Endothelial cell of umbilical vein (primary cell): ENCODE results near the gene MIB1. TPM values are rescaled to one million over a fixed set of nuclear protein-coding genes. Genes with fewer than 3 reads are reported as not detected.

Source experiments
- BruUV-seq: library from RNA; stranded (reverse); fragments of 400-500 nt; replicated peaks from 2 replicates; lab custom pipeline; 2021; lab: Mats Ljungman, UMichigan
- CTCF ChIA-PET: fragments of 300-600, 350-600 bp; sonication (Branson Sonifier 250); formaldehyde crosslinking; loops from one replicate; lab custom pipeline; 2021; ENCODE audit warnings: antibody characterized with exemption, inconsistent platforms; lab: Charles Lee
- POLR2A ChIA-PET: fragments of 300-600, 350-600 bp; sonication (Branson Sonifier 250); formaldehyde crosslinking; loops from one replicate; lab custom pipeline; 2021; ENCODE audit warnings: antibody characterized with exemption, inconsistent platforms; lab: Charles Lee
- DNase-seq: peaks from one replicate; pipeline ENCODE4 v3.0.0-alpha.2; 2011; ENCODE audit warnings: low read depth, low spot score
- FAIRE-seq: peaks from 2 replicates; lab custom pipeline; 2011; peaks lifted over from hg19 to GRCh38; lab: Jason Lieb, UNC
- H2AFZ ChIP-seq: 2 replicates; pipeline ENCODE4 v1.6.0; 2012; ENCODE audit warnings: low read depth, low read length, control low read depth, inconsistent platforms
- H3K27ac ChIP-seq: 2 replicates; pipeline ENCODE4 v1.5.1; 2011; ENCODE audit warnings: low read depth, mild to moderate bottlenecking, control low read depth, low read length, moderate library complexity; ENCODE audit not compliant: insufficient read depth
- H3K27me3 ChIP-seq, 2 experiments: 2 replicates each; pipeline versions ENCODE4 v1.6.0 to v1.6.1; 2011; ENCODE audit warnings: low read length in 2 of 2, mixed read lengths in 1 of 2; ENCODE audit not compliant: control insufficient read depth in 2 of 2, insufficient read depth in 2 of 2
- H3K36me3 ChIP-seq, 2 experiments: 2 replicates in 1 of 2; 3 replicates in 1 of 2; pipeline ENCODE4 v1.5.1; 2011; ENCODE audit warnings: low read length in 2 of 2, mild to moderate bottlenecking in 1 of 2, moderate library complexity in 1 of 2; ENCODE audit not compliant: control insufficient read depth in 2 of 2, insufficient read depth in 2 of 2; ENCODE audit errors: extremely low read depth in 1 of 2
- H3K4me1 ChIP-seq: 3 replicates; pipeline ENCODE4 v1.5.1; 2011; ENCODE audit warnings: mild to moderate bottlenecking, low read length; ENCODE audit not compliant: control insufficient read depth, insufficient read depth; ENCODE audit errors: extremely low read depth
- H3K4me2 ChIP-seq: 2 replicates; pipeline ENCODE4 v1.6.1; 2011; ENCODE audit warnings: low read length, control low read depth, mixed read lengths; ENCODE audit not compliant: insufficient read depth
- H3K4me3 ChIP-seq, 3 experiments: fragments of 200-600 bp in 1 of 3; sonication (generic), shearing (Covaris generic) in 1 of 3; replicated peaks in 1 of 3; 2 replicates each; pipeline ENCODE4 v1.5.1; 2011 to 2016; ENCODE audit warnings: control low read depth in 3 of 3, low read length in 3 of 3, mild to moderate bottlenecking in 2 of 3, inconsistent platforms in 1 of 3, low read depth in 1 of 3, moderate library complexity in 1 of 3; ENCODE audit not compliant: insufficient read depth in 1 of 3
- H3K79me2 ChIP-seq: 2 replicates; pipeline ENCODE4 v1.6.0; 2012; ENCODE audit warnings: low read length, inconsistent platforms; ENCODE audit not compliant: control insufficient read depth, insufficient read depth
- H3K9ac ChIP-seq: replicated peaks from 2 replicates; pipeline ENCODE3; 2011; ENCODE audit warnings: low read length, control low read depth; ENCODE audit not compliant: insufficient read depth; ENCODE audit errors: extremely low read depth
- H3K9me1 ChIP-seq: replicated peaks from 3 replicates; pipeline ENCODE4 v1.6.0; 2011; ENCODE audit warnings: mild to moderate bottlenecking, low read length; ENCODE audit not compliant: control insufficient read depth, insufficient read depth; ENCODE audit errors: extremely low read depth
- H3K9me3 ChIP-seq: replicated peaks from 2 replicates; pipeline ENCODE4 v1.5.1; 2012; ENCODE audit warnings: low read length, inconsistent platforms; ENCODE audit not compliant: control insufficient read depth, insufficient read depth
- H4K20me1 ChIP-seq: replicated peaks from 2 replicates; pipeline ENCODE3; 2011; ENCODE audit warnings: mild to moderate bottlenecking, low read length; ENCODE audit not compliant: control insufficient read depth, insufficient read depth; ENCODE audit errors: extremely low read depth
- EZH2 ChIP-seq: IDR thresholded peaks from 2 replicates; pipeline ENCODE4 v1.6.1; 2012; ENCODE audit warnings: borderline replicate concordance, low read depth, mild to moderate bottlenecking, moderate library complexity, low read length, inconsistent platforms; ENCODE audit not compliant: severe bottlenecking
- FOS ChIP-seq: IDR thresholded peaks from 2 replicates; pipeline ENCODE4 v1.6.1; 2011; ENCODE audit warnings: mild to moderate bottlenecking, low read length, moderate library complexity, borderline replicate concordance; ENCODE audit not compliant: insufficient read depth
- GATA2 ChIP-seq: IDR thresholded peaks from 2 replicates; pipeline ENCODE4 v1.7.0; 2011; ENCODE audit warnings: low read depth, mild to moderate bottlenecking, moderate library complexity, mixed read lengths, low read length; ENCODE audit not compliant: insufficient read length, insufficient read depth
- JUN ChIP-seq: IDR thresholded peaks from 2 replicates; pipeline ENCODE4 v1.6.1; 2011; ENCODE audit warnings: borderline replicate concordance, low read depth; ENCODE audit not compliant: insufficient read length, insufficient read depth
- MYC ChIP-seq: IDR thresholded peaks from one replicate; pipeline ENCODE4 v1.6.1; 2011; ENCODE audit warnings: mild to moderate bottlenecking, low read depth, low read length
- POLR2A ChIP-seq: IDR thresholded peaks from 2 replicates; pipeline ENCODE4 v1.6.1; 2012; ENCODE audit warnings: low read depth, mild to moderate bottlenecking, control low read depth, low read length
- POLR2AphosphoS5 ChIP-seq: IDR thresholded peaks from 2 replicates; pipeline ENCODE4 v1.6.1; 2012; ENCODE audit warnings: low read depth, mild to moderate bottlenecking, control low read depth, low read length, moderate library complexity; ENCODE audit not compliant: insufficient read depth
- dilution Hi-C: fragments of 300-500 bp; cut with MboI; formaldehyde crosslinking; loops from one replicate; pipeline ENCODE4 v1.15.0; 2019; ENCODE audit warnings: low sequenced_read_pairs; ENCODE audit not compliant: extremely low pct_ligation_motif_present
- intact Hi-C: fragments of 100-400 bp; cut with micrococcal nuclease; formaldehyde crosslinking; loops from one replicate; pipeline ENCODE4 v1.10.0; 2022
- polyA plus RNA-seq, 4 experiments: library from polyadenylated mRNA; depleted of rRNA in 3 of 4; stranded (reverse) in 3 of 4; unstranded in 1 of 4; fragments of >200 nt; gene quantifications; 2 replicates each; pipeline versions ENCODE4 v1.2.1 to v1.2.3, GENCODE V29; 2011 to 2012; ENCODE audit warnings: missing spikeins in 1 of 4
- total RNA-seq: library from RNA; stranded (reverse); gene quantifications from 2 replicates; pipeline ENCODE4 v1.2.3, GENCODE V29; 2021
- TF ChIP-seq, protein P1 (sequence below): IDR thresholded peaks from 2 replicates; pipeline ENCODE4 v1.6.1; 2011; ENCODE audit not compliant: insufficient read depth, insufficient read length
- TF ChIP-seq, protein P2 (sequence below), 2 donors: IDR thresholded peaks; 1 replicate in 1 of 2; 2 replicates in 1 of 2; pipeline ENCODE4 v1.5.1; 2011; ENCODE audit warnings: low read length in 2 of 2, mild to moderate bottlenecking in 2 of 2, moderate library complexity in 2 of 2, control low read depth in 1 of 2, inconsistent platforms in 1 of 2, low read depth in 1 of 2; ENCODE audit not compliant: insufficient read depth in 1 of 2; ENCODE audit errors: extremely low read depth in 1 of 2

Gene MIB1
- total and polyA plus RNA-seq, 2 donors (not counting 3 experiments of a cell fraction or from before 2014, with no cell fraction given) = 6.3 to 37.5 TPM

DNA sequence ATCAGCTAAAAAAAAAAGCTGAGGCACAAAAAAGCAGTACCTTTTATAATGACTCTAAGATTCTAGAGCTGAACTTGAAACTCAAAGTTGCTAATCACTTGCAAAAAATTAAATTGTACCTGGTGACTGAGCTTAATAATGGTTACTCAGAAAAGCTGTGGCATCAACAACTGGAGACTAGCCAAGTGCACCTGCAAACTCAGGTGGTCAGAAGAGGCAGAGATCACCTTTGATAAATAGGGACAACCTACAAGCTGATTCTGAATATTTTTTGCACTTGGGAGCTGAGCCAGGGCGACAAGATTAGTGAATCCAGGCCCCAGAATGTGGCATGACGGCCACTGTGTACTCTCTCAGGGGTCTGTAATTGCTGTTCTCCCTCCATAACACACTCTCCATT lies 39.0 kb upstream of the MIB1 start:
- intact Hi-C loops (loop anchor here (2.0 to 5.0 kb wide), 3 partner anchors 19 to 69 kb away; no protein-coding TSS in a partner anchor), dilution Hi-C loops (no loop called here)
- ChIA-PET CTCF (interaction anchor here (1.3 to 1.4 kb wide), 2 partner anchors 9 to 69 kb away, joined by 3 to 7 read pairs; no protein-coding TSS in a partner anchor), POLR2A (no interaction called here)
- no TSS peak for BruUV-seq
- Histone ChIP-seq H3K27me3 (no peaks in the 10 kb centered on the region), H3K36me3 (no peaks in the 10 kb centered on the region), H3K9me1 (no peaks in the 10 kb centered on the region), H3K27ac (no peak overlapping the region), H2AFZ (no peak overlapping the region), H4K20me1 (no peaks in the 10 kb centered on the region), H3K9ac (no peak overlapping the region), H3K4me3 (no peak overlapping the region), H3K4me2 (no peak overlapping the region), H3K4me1 (peaks cover 19% of the 10 kb centered on the region), H3K9me3 (no peaks in the 10 kb centered on the region), H3K79me2 (peaks cover 2% of the 10 kb centered on the region)
- FAIRE-seq (no peak), DNase-seq (no peak)
- no peak for TF ChIP-seq GATA2
- TF ChIP-seq, protein P1, sequence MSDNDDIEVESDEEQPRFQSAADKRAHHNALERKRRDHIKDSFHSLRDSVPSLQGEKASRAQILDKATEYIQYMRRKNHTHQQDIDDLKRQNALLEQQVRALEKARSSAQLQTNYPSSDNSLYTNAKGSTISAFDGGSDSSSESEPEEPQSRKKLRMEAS = no peak
- TF ChIP-seq EZH2 = no peak
- no peak for TF ChIP-seq POLR2AphosphoS5
- no peak for TF ChIP-seq FOS
- TF ChIP-seq JUN = no peak
- no peak for TF ChIP-seq POLR2A
- TF ChIP-seq, protein P2, sequence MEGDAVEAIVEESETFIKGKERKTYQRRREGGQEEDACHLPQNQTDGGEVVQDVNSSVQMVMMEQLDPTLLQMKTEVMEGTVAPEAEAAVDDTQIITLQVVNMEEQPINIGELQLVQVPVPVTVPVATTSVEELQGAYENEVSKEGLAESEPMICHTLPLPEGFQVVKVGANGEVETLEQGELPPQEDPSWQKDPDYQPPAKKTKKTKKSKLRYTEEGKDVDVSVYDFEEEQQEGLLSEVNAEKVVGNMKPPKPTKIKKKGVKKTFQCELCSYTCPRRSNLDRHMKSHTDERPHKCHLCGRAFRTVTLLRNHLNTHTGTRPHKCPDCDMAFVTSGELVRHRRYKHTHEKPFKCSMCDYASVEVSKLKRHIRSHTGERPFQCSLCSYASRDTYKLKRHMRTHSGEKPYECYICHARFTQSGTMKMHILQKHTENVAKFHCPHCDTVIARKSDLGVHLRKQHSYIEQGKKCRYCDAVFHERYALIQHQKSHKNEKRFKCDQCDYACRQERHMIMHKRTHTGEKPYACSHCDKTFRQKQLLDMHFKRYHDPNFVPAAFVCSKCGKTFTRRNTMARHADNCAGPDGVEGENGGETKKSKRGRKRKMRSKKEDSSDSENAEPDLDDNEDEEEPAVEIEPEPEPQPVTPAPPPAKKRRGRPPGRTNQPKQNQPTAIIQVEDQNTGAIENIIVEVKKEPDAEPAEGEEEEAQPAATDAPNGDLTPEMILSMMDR (IDR thresholded peaks at IDR 0.05; ENCODE audit: extremely low read depth in 1 of 2, insufficient read depth in 1 of 2, low read depth in 1 of 2, low read length in 2 of 2) = no peak
- no peak for TF ChIP-seq MYC
